Activated gamma-delta T cell treated with Interleukin-2 at 50 U/mL for 16 hours (primary cell): ENCODE results near the gene SACM1L.

Experiments
- DNase-seq: peaks from one replicate; pipeline ENCODE4 v3.0.0-alpha.2; 2020

SACM1L gene

DNA sequence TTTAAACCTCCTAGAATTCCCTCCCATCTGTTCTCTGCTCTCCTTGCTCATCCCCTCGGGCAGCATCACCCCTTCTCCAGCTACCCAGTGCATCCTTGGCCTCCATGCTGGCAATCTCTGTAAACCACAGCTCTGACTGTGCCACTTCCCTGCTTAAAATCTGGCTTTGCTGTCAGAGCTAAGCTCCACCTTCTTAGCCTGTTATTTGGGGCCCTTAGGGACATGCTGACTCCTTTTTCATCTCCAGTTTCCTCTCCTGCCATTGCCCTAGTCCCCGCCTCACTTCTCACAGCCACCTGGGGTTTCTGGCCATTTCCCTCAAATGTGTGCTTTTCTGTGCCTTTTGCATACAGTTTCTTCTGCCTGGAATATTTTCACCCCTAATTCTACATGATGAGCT is 101.4 kb downstream of the SACM1L start:
- DNase-seq: no peak

DNA sequence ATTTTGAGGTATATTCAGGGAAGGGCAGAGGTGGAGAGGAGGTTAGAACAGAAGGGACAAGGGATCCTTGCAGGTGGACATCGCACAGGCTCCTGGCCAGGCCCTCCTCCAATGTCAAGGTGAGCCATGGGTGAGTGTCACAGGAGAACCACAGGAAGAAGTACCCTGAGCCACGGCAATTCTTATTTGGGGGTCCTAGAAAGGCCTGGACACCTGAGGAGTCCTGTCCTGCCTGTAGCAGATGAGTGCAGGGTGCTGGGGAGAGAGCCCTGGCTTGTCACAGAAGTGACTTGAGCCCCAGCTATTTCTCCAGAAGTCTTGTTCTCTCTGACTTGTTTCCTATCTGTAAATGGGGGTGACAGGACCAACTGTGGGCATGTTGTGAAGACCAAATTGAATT is 102.8 kb downstream of the SACM1L start:
- DNase-seq: no peak

DNA sequence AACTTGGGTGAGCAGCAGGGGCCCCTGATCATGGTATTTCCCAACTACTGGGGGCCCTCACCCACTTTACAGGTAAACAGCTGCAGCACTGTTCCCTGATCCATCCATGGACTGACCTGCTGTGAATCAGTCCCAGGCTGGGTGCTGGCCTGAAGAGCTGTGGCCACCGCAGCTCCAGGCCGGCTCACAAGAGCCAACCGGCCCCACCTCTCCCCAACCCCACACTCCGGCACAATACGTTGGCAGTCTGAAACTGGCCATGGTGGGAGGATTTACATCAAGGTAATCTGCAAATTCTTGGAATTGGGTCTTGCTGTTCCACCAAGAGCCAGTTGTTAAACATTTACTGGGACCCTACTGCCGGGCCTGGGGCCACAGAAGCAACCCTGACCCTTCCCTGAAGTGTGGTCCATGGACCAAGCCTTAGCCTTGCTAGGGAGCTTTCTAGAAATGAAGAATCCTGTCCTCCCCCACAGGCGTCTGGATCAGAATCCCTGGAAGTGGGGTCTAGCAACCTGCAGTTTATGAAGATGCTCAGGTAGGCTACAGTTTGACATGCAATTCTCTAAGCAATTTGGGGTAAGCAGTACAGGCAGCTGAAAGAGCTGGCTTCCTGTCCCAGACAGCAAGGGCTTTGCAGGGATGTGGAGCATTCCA is 103.4 kb downstream of the SACM1L start:
- no peak for DNase-seq

DNA sequence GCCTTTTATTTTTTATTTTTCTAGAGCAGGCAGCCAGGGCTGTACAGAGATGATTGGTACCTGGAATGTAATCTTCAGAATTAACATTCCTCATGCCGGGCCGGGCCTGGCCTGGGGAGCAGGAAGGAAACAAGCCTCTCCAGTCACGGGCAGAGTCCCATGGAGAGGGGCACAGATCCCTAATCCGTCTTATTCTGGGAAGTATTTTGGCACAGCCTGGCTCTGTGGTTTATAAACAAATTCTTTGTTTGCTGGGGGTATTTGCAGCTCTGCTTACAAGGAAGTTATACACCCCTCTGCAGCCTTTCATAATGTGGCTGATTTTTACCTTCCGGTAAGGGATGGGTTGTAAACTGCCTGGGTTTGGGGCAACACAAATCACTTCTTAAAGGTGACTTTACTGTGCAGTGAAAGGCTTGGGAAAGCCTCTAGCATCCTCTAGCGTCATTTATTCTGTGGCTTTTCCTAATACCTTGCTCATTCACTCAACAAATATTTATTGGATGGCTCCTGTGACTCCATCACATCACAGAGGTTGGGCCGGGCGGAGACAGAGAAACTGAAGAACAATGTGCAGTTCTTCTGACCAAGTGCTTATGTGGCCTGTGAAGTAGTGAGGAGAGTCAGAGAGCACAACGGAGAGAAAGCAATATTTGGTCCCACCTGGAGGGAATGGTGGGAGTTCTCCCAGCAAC is 104.4 kb downstream of the SACM1L start:
- no peak for DNase-seq

DNA sequence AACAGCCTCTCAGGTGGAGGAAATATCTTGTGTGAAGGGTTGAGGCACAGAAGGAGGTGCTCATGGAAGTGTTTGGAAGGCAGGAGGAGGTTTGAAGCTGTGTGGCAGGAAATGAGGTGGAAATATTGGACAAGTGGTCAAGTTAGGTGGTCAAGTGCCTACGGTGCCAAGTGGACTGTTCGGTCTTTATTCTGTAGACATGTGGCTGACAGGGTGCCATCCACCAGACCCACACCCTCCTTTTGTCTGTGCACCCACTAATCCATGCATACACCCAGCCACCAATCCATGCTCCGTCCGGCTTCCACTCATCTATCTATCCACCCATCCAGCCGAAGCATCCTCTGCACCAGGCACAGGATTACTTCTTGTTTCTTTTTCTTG is 105.0 kb downstream of the SACM1L start:
- no peak for DNase-seq

DNA sequence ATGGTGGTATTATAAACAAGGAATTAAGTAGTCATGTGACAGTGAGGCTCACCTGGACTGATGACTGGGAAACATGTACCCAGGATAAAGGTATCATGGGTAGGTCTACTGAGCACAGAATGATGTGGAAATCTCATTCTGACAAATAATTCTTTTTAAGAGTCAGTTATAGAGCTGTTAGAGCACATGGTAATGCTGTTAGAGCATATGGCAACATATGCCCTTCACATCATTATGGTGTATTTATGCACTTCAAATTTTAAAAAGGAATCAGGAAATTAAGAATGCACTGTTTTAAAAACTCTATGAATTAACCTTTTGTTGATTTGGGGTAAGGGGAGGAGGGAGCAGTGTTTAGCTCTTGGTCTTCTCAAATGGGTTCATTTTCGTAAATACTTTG is 105.5 kb downstream of the SACM1L start:
- DNase-seq: no peak
